GM12878 (cell line): ENCODE measurements around the gene YPEL4. TPM values are rescaled to one million over a fixed set of nuclear protein-coding genes. Genes with fewer than 3 reads are reported as not detected.

Source experiments
- ATAC-seq: fragments of 200-7000 bp; cut with Tn5 transposase; 3 replicates; pipeline ENCODE4 v1.9.1; 2020; ENCODE audit warnings: mild to moderate bottlenecking, moderate library complexity
- BruUV-seq: library from RNA; stranded (reverse); fragments of 400-500 nt; replicated peaks from 2 replicates; lab custom pipeline; 2021; lab: Mats Ljungman, UMichigan
- CTCF ChIA-PET: fragments of 300-600 bp; sonication (Branson Sonifier 250); formaldehyde crosslinking; extraction: SDS; loops from one replicate; lab custom pipeline; 2021; ENCODE audit warnings: inconsistent platforms; lab: Yijun Ruan, JAX
- POLR2A ChIA-PET: fragments of 350-600 bp; formaldehyde crosslinking; extraction: SDS; loops from one replicate; lab custom pipeline; 2021; ENCODE audit warnings: inconsistent platforms; lab: Charles Lee
- RAD21 ChIA-PET: fragments of 300-600 bp; sonication (Branson Sonifier 250); formaldehyde crosslinking; loops from one replicate; lab custom pipeline; 2023; ENCODE audit warnings: antibody characterized with exemption; ENCODE audit not compliant: unreplicated experiment; lab: Charles Lee
- SMC1A ChIA-PET: fragments of 300-600 bp; sonication (Branson Sonifier 250); formaldehyde crosslinking; loops from one replicate; lab custom pipeline; 2023; ENCODE audit not compliant: unreplicated experiment, uncharacterized antibody; lab: Charles Lee
- DNase-seq: peaks from one replicate; pipeline ENCODE4 v3.0.0-alpha.2; 2011; ENCODE audit warnings: low read depth, low spot score
- FAIRE-seq: peaks from 3 replicates; lab custom pipeline; 2011; peaks lifted over from hg19 to GRCh38; lab: Jason Lieb, UNC
- H2AFZ ChIP-seq: 2 replicates; pipeline ENCODE4 v1.6.0; 2011; ENCODE audit warnings: low read depth, low read length, control low read depth; ENCODE audit not compliant: control insufficient read depth
- H3K27ac ChIP-seq: 2 replicates; pipeline ENCODE4 v1.5.1; 2011; ENCODE audit warnings: control low read depth; ENCODE audit not compliant: control insufficient read depth, insufficient read depth
- H3K27me3 ChIP-seq, 2 experiments: replicated peaks in 1 of 2; 2 replicates each; pipeline versions ENCODE4 v1.6.0 to v1.6.1; 2011; ENCODE audit warnings: low read length in 1 of 2; ENCODE audit not compliant: control insufficient read depth in 2 of 2, insufficient read depth in 2 of 2
- H3K36me3 ChIP-seq, 2 experiments: 2 replicates each; pipeline ENCODE4 v1.5.1; 2011; ENCODE audit warnings: low read length in 1 of 2; ENCODE audit not compliant: control insufficient read depth in 2 of 2, insufficient read depth in 2 of 2
- H3K4me1 ChIP-seq: 2 replicates; pipeline ENCODE4 v1.6.1; 2011; ENCODE audit warnings: mild to moderate bottlenecking, low read length, moderate library complexity, mixed read lengths; ENCODE audit not compliant: control insufficient read depth, insufficient read depth
- H3K4me2 ChIP-seq: 2 replicates; pipeline ENCODE4 v1.6.0; 2011; ENCODE audit warnings: control low read depth; ENCODE audit not compliant: control insufficient read depth, insufficient read depth
- H3K4me3 ChIP-seq: fragments of 200-600 bp; sonication (generic); 2 replicates; pipeline ENCODE4 v1.5.1; 2016
- H3K79me2 ChIP-seq: 2 replicates; pipeline ENCODE4 v1.6.0; 2011; ENCODE audit warnings: low read length; ENCODE audit not compliant: control insufficient read depth, insufficient read depth
- H3K9ac ChIP-seq: 2 replicates; pipeline ENCODE4 v1.8.0; 2011; ENCODE audit warnings: low read length, control low read depth, mixed read lengths; ENCODE audit not compliant: control insufficient read depth, insufficient read depth
- H3K9me3 ChIP-seq: replicated peaks from 3 replicates; pipeline ENCODE4 v1.5.1; 2011; ENCODE audit warnings: mild to moderate bottlenecking, low read length; ENCODE audit not compliant: control insufficient read depth, insufficient read depth
- H4K20me1 ChIP-seq: 2 replicates; pipeline ENCODE4 v1.6.0; 2011; ENCODE audit not compliant: control insufficient read depth, insufficient read depth
- CBX3 ChIP-seq: fragments of 200-600 bp; sonication (generic); IDR thresholded peaks from 2 replicates; pipeline ENCODE4 v1.6.1; 2016; ENCODE audit warnings: low read depth, borderline replicate concordance
- FOXK2 ChIP-seq: fragments of 450-650 bp; IDR thresholded peaks from 2 replicates; pipeline ENCODE4 v1.6.1; 2017; ENCODE audit warnings: mild to moderate bottlenecking, moderate library complexity
- FOXM1 ChIP-seq: IDR thresholded peaks from 2 replicates; pipeline ENCODE4 v1.6.1; 2012; ENCODE audit warnings: low read depth, mild to moderate bottlenecking, inconsistent platforms, low read length, moderate library complexity
- IKZF2 ChIP-seq, 2 experiments: fragments of 450-650 bp; IDR thresholded peaks; 2 replicates each; pipeline ENCODE4 v1.6.1; 2017; ENCODE audit warnings: mild to moderate bottlenecking in 2 of 2, moderate library complexity in 2 of 2
- JUNB ChIP-seq: IDR thresholded peaks from 2 replicates; pipeline ENCODE4 v1.6.1; 2016; ENCODE audit warnings: antibody characterized with exemption, mild to moderate bottlenecking
- NFXL1 ChIP-seq: fragments of 450-650 bp; IDR thresholded peaks from 2 replicates; pipeline ENCODE4 v1.6.1; 2017; ENCODE audit warnings: antibody characterized with exemption, mild to moderate bottlenecking, borderline replicate concordance
- NFYB ChIP-seq: IDR thresholded peaks from 2 replicates; pipeline ENCODE4 v1.6.1; 2011; ENCODE audit warnings: low read depth, mild to moderate bottlenecking, low read length, improper control_type of control experiment, moderate library complexity; ENCODE audit not compliant: insufficient read depth
- NR2C1 ChIP-seq: fragments of 450-650 bp; IDR thresholded peaks from 2 replicates; pipeline ENCODE4 v1.6.1; 2017; ENCODE audit warnings: antibody characterized with exemption, mild to moderate bottlenecking, moderate library complexity
- PBX3 ChIP-seq: IDR thresholded peaks from 2 replicates; pipeline ENCODE4 v1.6.1; 2011; ENCODE audit warnings: mild to moderate bottlenecking, low read depth, low read length, moderate library complexity; ENCODE audit not compliant: insufficient replicate concordance
- SP1 ChIP-seq: IDR thresholded peaks from one replicate; pipeline ENCODE4 v1.6.1; 2011; ENCODE audit warnings: low read depth, low read length
- USF2 ChIP-seq: IDR thresholded peaks from 2 replicates; pipeline ENCODE4 v1.6.1; 2011; ENCODE audit warnings: low read depth, low read length, improper control_type of control experiment, borderline replicate concordance
- ZNF24 ChIP-seq: fragments of 450-650 bp; IDR thresholded peaks from 2 replicates; pipeline ENCODE4 v1.6.1; 2017; ENCODE audit warnings: antibody characterized with exemption, mild to moderate bottlenecking
- ZNF384 ChIP-seq: IDR thresholded peaks from 2 replicates; pipeline ENCODE4 v1.6.1; 2012; ENCODE audit warnings: low read depth, mild to moderate bottlenecking, low read length, improper control_type of control experiment, borderline replicate concordance
- ZNF687 ChIP-seq: fragments of 450-650 bp; IDR thresholded peaks from 2 replicates; pipeline ENCODE4 v1.6.1; 2017; ENCODE audit warnings: mild to moderate bottlenecking, moderate library complexity
- WGBS: methylation state at CpG from one replicate; pipeline ENCODE4 v1.1.6; 2016; ENCODE audit warnings: low lambda C conversion rate; ENCODE audit not compliant: insufficient replicate concordance, insufficient coverage; ENCODE audit errors: missing lambda C conversion rate; 5-methylcytosine and 5-hydroxymethylcytosine counted together
- in situ Hi-C: fragments of 300-500 bp; cut with MboI; formaldehyde crosslinking; loops from 9 replicates; pipeline ENCODE4 v1.14.3; 2018; ENCODE audit warnings: mixed read lengths
- intact Hi-C: fragments of 100-400 bp; cut with micrococcal nuclease; formaldehyde crosslinking; loops from one replicate; pipeline ENCODE4 v1.14.2; 2022; ENCODE audit not compliant: unreplicated experiment
- polyA plus RNA-seq, 11 experiments: library from polyadenylated mRNA; depleted of rRNA in 4 of 11; unstranded in 6 of 11; stranded (reverse) in 5 of 11; fragments of >200 nt; fragmentation: Nextera tagmentation in 4 of 11; fragmentation: Illumina TruSeq in 1 of 11; extraction: Ambion mirVana in 4 of 11; extraction: Trizol in 1 of 11; gene quantifications; 1 replicate in 1 of 11; 2 replicates in 10 of 11; pipeline versions ENCODE4 v1.2.1 to v1.2.3, GENCODE V29; 2011 to 2016; ENCODE audit warnings: inconsistent platforms in 2 of 11, missing spikeins in 2 of 11, low read depth in 1 of 11
- total RNA-seq, 4 experiments: library from RNA; depleted of rRNA in 3 of 4; stranded (reverse); fragments of >200 nt in 3 of 4; fragmentation: Illumina TruSeq in 1 of 4; extraction: Trizol in 1 of 4; gene quantifications; 2 replicates each; pipeline versions ENCODE4 v1.2.1 to v1.2.3, GENCODE V29; 2013 to 2021

YPEL4 gene
- total and polyA plus RNA-seq, 10 of the 15 experiments (the other 5 are each of a cell fraction or from before 2014, with no cell fraction given) = 0.07 to 0.50 (median 0.13) TPM; not detected in 5

- POLR2A ChIA-PET = no interaction called here
- in situ Hi-C loops = no loop called here
Observed at GRCh38 chr11:57618438-57618837, 31.3 kb downstream of the YPEL4 start.

GRCh38 chr11:57616595-57616994 is 33.1 kb downstream of the YPEL4 start:
- no TSS peak for BruUV-seq
- ChIA-PET RAD21 (no interaction called here), SMC1A (no interaction called here), POLR2A (no interaction called here), CTCF (no interaction called here)
- Histone ChIP-seq H3K27ac (no peak overlapping the region), H3K4me3 (no peak overlapping the region), H3K9me3 (no peaks in the 10 kb centered on the region; the same call in 1 of the 3 replicates), H3K4me1 (no peaks in the 10 kb centered on the region), H3K27me3 (no peaks in the 10 kb centered on the region; a peak in 1 of 4 replicates), H4K20me1 (no peaks in the 10 kb centered on the region), H3K79me2 (no peaks in the 10 kb centered on the region), H3K4me2 (no peak overlapping the region), H3K9ac (no peak overlapping the region), H3K36me3 (no peaks in the 10 kb centered on the region), H2AFZ (no peak overlapping the region)
- WGBS = 57% methylated on average over 3 of the region's 3 CpGs
- DNase-seq = no peak
- intact Hi-C loops = no loop called here
- no peak for ATAC-seq
- FAIRE-seq = no peak
- in situ Hi-C loops = no loop called here
- TF ChIP-seq IKZF2 (IDR thresholded peaks at IDR 0.05) (no peak), ZNF687 (no peak), ZNF384 (no peak), JUNB (no peak), PBX3 (no peak), NFXL1 (no peak), FOXK2 (no peak)

More at GRCh38 chr11:57618438-57618837, 31.3 kb downstream of the YPEL4 start:
- Histone ChIP-seq H3K79me2 (no peaks in the 10 kb centered on the region), H3K27ac (no peak overlapping the region), H3K36me3 (no peaks in the 10 kb centered on the region), H3K4me3 (no peak overlapping the region), H3K9me3 (no peaks in the 10 kb centered on the region; the same call in 1 of the 3 replicates), H3K4me1 (no peaks in the 10 kb centered on the region), H4K20me1 (no peaks in the 10 kb centered on the region), H3K4me2 (no peak overlapping the region), H2AFZ (no peak overlapping the region), H3K9ac (no peak overlapping the region), H3K27me3 (no peaks in the 10 kb centered on the region; a peak in 1 of 4 replicates)
- ATAC-seq (no peak), FAIRE-seq (no peak), DNase-seq (no peak)
- no peak for TF ChIP-seq NFYB
- no peak for TF ChIP-seq USF2
- TF ChIP-seq FOXK2 = no peak
- TF ChIP-seq CBX3 = no peak
- TF ChIP-seq NR2C1 = no peak
- TF ChIP-seq ZNF24 = no peak
- no peak for TF ChIP-seq FOXM1
- TF ChIP-seq SP1 = no peak
- SMC1A ChIA-PET = interaction anchor here (1.1 kb wide), 1 partner anchor 12 kb away, joined by 3 read pairs; no protein-coding TSS in a partner anchor
- no TSS peak for BruUV-seq
- CTCF ChIA-PET = no interaction called here
- 17% methylated on average over 2 of the region's 2 CpGs for WGBS
- RAD21 ChIA-PET = interaction anchor here (0.7 to 0.9 kb wide), 2 partner anchors 26 to 92 kb away, joined by 3 read pairs; no protein-coding TSS in a partner anchor
- intact Hi-C loops = no loop called here
